ENCODE measurements around the gene ELMO1. TPM values are rescaled to one million over a fixed set of nuclear protein-coding genes. Genes with fewer than 3 reads are reported as not detected.

The ELMO1 gene
- total RNA-seq, 1 experiment from 2014 or later = not detected

GRCh38 chr7:37095122-37095521 lies 353.5 kb downstream of the ELMO1 start:
- intact Hi-C loops (cut with micrococcal nuclease) = no loop called here
- CTCF ChIA-PET = no interaction called here

GRCh38 chr7:37093257-37093656 lies 355.4 kb downstream of the ELMO1 start:
- CTCF ChIA-PET = no interaction called here
- Histone ChIP-seq H3K9ac (ENCODE audit: low read length) (no peak overlapping the region), H3K4me2 (ENCODE audit: low read length) (no peak overlapping the region), H3K9me2 (replicated peaks; ENCODE audit: low read length) (no peaks in the 10 kb centered on the region), H3K4me1 (ENCODE audit: insufficient read depth, low read length) (no peaks in the 10 kb centered on the region), H3K27ac (ENCODE audit: low read length) (no peak overlapping the region), H3K4me3 (ENCODE audit: low read length) (no peak overlapping the region), H2AFZ (ENCODE audit: low read length) (no peak overlapping the region), H3K79me2 (ENCODE audit: low read length) (no peaks in the 10 kb centered on the region), H3K27me3 (ENCODE audit: low read length) (no peaks in the 10 kb centered on the region), H3K9me3 (ENCODE audit: low read length) (no peaks in the 10 kb centered on the region), H4K20me1 (ENCODE audit: low read length) (no peaks in the 10 kb centered on the region), H3K36me3 (ENCODE audit: low read depth, low read length) (no peaks in the 10 kb centered on the region), H3F3A (ENCODE audit: low read length, unreplicated experiment) (no peaks in the 10 kb centered on the region)
- DNase-seq (no peak), ATAC-seq (no peak)
- no TSS peak for BruUV-seq (replicated peaks)
- TF ChIP-seq EZH2 (IDR thresholded peaks at IDR 0.05; ENCODE audit: low read length, unreplicated experiment) (no peak), CTCF (conservative IDR thresholded peaks at IDR 0.05; ENCODE audit: low read depth, low read length) (no peak), EZH2phosphoT487 (IDR thresholded peaks at IDR 0.05; ENCODE audit: borderline replicate concordance, low read length) (no peak)
- intact Hi-C loops (cut with micrococcal nuclease) = no loop called here
- POLR2A ChIA-PET (ENCODE audit: unreplicated experiment) = no interaction called here

More at GRCh38 chr7:37095122-37095521, 353.5 kb downstream of the ELMO1 start:
- TF ChIP-seq EZH2phosphoT487 (IDR thresholded peaks at IDR 0.05; ENCODE audit: borderline replicate concordance, low read length) = no peak
- no peak for TF ChIP-seq EZH2 (IDR thresholded peaks at IDR 0.05; ENCODE audit: low read length, unreplicated experiment)
- no peak for TF ChIP-seq CTCF (conservative IDR thresholded peaks at IDR 0.05; ENCODE audit: low read depth, low read length)
- ATAC-seq (no peak), DNase-seq (no peak)
- no peak overlapping the region for H2AFZ ChIP-seq (ENCODE audit: low read length)
- BruUV-seq (replicated peaks) = no TSS peak
- H3K9me2 ChIP-seq (replicated peaks; ENCODE audit: low read length) = no peaks in the 10 kb centered on the region
- no peak overlapping the region for H3K4me3 ChIP-seq (ENCODE audit: low read length)
- no peaks in the 10 kb centered on the region for H3K4me1 ChIP-seq (ENCODE audit: insufficient read depth, low read length)
- POLR2A ChIA-PET (ENCODE audit: unreplicated experiment) = no interaction called here
- H3K9ac ChIP-seq (ENCODE audit: low read length) = no peak overlapping the region
- no peaks in the 10 kb centered on the region for H3K36me3 ChIP-seq (ENCODE audit: low read depth, low read length)
- H3K9me3 ChIP-seq (ENCODE audit: low read length) = no peaks in the 10 kb centered on the region
- H3F3A ChIP-seq (ENCODE audit: low read length, unreplicated experiment) = no peaks in the 10 kb centered on the region
- H3K27ac ChIP-seq (ENCODE audit: low read length) = no peak overlapping the region
- no peak overlapping the region for H3K4me2 ChIP-seq (ENCODE audit: low read length)
- H4K20me1 ChIP-seq (ENCODE audit: low read length) = no peaks in the 10 kb centered on the region
- no peaks in the 10 kb centered on the region; the same call in 1 of the 2 replicates for H3K27me3 ChIP-seq (ENCODE audit: low read length)
- H3K79me2 ChIP-seq (ENCODE audit: low read length) = no peaks in the 10 kb centered on the region

- intact Hi-C loops (cut with micrococcal nuclease) = no loop called here
- H3K9me2 ChIP-seq (replicated peaks; ENCODE audit: low read length) = no peaks in the 10 kb centered on the region
- no TSS peak for BruUV-seq (replicated peaks)
- ChIA-PET POLR2A (ENCODE audit: unreplicated experiment) (no interaction called here), CTCF (no interaction called here)
- H3K4me1 ChIP-seq (ENCODE audit: insufficient read depth, low read length) = no peaks in the 10 kb centered on the region
- DNase-seq (no peak), ATAC-seq (no peak)
- no peaks in the 10 kb centered on the region for H3K36me3 ChIP-seq (ENCODE audit: low read depth, low read length)
- H3K9me3 ChIP-seq (ENCODE audit: low read length) = no peaks in the 10 kb centered on the region
- no peaks in the 10 kb centered on the region for H3K79me2 ChIP-seq (ENCODE audit: low read length)
- no peaks in the 10 kb centered on the region for H3K27me3 ChIP-seq (ENCODE audit: low read length)
- TF ChIP-seq EZH2phosphoT487 (IDR thresholded peaks at IDR 0.05; ENCODE audit: borderline replicate concordance, low read length) (no peak), EZH2 (IDR thresholded peaks at IDR 0.05; ENCODE audit: low read length, unreplicated experiment) (no peak), CTCF (conservative IDR thresholded peaks at IDR 0.05; ENCODE audit: low read depth, low read length) (no peak)
- no peak overlapping the region for H3K27ac ChIP-seq (ENCODE audit: low read length)
- no peaks in the 10 kb centered on the region for H4K20me1 ChIP-seq (ENCODE audit: low read length)
- no peaks in the 10 kb centered on the region for H3F3A ChIP-seq (ENCODE audit: low read length, unreplicated experiment)
- no peak overlapping the region for H3K4me3 ChIP-seq (ENCODE audit: low read length)
- no peak overlapping the region for H2AFZ ChIP-seq (ENCODE audit: low read length)
- no peak overlapping the region for H3K9ac ChIP-seq (ENCODE audit: low read length)
- H3K4me2 ChIP-seq (ENCODE audit: low read length) = no peak overlapping the region
Observed at GRCh38 chr7:37092548-37092947, 356.1 kb downstream of the ELMO1 start.
